Retina (tissue), 1 donor: Measurements from ENCODE around the gene TPI1.
A peak's percentile ranks its signal among the peaks of the same experiment; 100 is the strongest.

Experiments
- DNase-seq: peaks from one replicate; pipeline ENCODE4 v3.0.0-alpha.2; 2016

The TPI1 gene

DNA sequence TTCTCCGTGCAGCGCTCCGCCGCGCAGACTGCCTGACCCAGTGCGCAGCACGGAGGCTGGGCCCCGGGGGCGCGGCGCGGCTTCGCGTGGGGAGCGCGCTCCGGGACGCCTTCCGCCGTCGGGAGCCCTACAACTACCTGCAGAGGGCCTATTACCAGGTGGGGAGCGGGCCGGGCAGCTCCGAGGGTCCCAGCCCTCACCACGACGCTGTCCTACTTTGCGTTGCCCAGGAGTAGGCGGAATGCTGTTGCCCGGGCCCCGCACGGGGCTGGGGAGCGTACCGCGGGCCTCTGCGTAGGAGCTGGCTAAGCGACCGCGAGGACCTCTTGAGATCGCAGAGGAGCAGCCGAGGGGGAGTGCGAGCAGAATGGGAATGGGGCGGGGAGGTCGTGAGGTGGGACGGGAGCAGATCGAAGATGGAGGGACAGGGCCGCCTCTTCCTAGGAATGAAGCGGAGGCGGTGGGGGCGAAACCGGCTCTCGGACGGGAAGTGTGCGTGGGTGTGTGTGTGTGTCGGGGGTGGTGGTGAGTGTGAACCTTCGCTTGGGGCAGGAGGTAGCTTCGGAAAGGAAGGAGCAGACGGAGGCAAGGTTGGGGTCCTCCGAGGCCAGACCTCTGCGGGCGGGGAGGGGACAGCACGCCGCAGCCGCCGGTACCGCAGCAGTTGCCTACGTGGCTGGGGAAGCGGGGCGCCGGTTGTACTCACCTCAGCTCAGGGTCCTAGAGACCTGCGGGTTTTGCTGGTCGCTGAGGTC is 38.4 kb upstream of the TPI1 start:
- DNase-seq = peak; percentile 85

DNA sequence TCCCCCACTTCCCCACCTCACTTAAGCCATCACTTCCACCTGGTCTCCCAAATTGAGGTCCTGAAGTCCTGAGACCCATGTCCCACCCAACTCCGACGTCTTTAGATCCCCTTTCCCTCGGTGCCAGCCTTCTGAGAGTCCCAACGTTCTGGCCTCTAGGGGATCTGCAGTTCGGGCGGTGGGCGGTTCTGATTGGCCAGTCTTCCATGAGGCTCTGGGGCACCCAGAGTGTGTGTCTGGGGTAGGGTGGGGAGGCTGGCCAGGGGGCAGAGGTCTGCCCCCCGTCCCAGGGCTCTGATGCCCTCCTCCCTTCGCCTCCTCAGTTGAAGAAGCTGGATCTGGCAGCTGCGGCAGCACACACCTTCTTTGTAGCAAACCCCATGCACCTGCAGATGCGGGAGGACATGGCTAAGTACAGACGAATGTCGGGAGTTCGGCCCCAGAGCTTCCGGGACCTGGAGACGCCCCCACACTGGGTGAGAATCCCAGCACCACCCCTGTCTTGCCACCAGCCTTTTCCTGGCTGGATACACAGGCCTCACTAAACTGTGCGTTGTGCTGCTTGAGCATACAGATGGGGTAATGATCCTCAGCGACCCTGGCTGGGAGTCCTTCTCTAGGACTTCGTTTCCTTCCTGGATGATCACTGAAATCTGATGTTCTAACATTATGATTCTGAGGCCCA is 37.7 kb upstream of the TPI1 start:
- no peak for DNase-seq

DNA sequence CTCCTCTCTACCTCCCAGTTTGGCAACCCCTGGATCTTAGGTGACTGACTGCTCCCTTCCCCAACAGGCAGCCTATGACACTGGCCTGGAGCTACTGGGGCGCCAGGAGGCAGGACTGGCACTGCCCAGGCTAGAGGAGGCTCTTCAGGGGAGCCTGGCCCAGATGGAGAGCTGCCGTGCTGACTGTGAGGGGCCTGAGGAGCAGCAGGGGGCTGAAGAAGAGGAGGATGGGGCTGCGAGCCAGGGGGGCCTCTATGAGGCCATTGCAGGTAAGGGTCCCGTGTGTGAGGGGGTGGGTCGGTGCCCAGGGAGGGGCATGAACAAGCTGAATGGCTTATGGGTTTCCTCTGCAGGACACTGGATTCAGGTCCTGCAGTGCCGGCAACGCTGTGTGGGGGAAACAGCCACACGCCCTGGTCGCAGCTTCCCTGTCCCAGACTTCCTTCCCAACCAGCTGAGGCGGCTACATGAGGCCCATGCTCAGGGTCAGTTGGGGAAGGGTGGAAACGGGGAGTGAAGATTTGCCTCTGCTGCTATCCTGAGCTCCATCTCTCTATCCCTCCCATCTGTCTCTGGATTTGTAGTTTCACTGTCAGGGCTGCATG is 36.9 kb upstream of the TPI1 start:
- no peak for DNase-seq

DNA sequence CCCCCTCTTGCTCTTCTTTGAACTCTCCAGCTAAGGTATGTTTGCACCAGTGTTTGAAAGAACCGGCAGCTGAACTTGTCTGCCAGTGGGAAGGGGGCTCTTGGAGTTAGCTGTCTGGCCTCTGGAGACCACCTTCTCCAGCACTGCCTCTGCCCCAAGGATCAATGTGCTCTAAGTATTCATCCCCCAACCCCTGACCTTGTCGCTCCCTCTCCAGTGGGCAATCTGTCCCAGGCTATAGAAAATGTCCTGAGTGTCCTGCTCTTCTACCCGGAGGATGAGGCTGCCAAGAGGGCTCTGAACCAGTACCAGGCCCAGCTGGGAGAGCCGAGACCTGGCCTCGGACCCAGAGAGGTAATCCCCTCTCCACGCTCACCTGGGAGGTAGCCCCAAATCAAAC is 36.3 kb upstream of the TPI1 start:
- DNase-seq = no peak

DNA sequence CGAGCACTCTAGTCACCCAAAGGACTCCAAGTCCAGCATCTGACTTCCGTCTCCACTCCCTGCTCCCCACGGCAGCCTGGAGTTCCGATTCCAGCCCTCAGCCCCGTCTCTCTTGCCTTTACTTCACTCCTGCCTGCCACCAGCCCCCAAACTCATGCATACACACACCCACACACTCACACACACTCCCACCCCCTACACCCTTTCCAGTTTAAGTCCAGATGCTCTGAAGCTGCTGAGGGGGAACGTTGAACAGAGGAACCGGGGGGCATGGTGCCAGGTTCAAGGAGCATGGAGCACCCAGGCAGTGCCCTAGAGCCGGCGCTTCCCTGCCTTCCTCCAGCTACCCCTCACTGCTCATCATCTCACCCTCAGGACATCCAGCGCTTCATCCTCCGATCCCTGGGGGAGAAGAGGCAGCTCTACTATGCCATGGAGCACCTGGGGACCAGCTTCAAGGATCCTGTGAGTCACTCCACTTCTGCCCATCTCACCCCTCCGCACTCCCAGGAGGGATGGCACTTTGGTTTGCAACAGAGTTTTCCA is 35.8 kb upstream of the TPI1 start:
- DNase-seq = no peak

DNA sequence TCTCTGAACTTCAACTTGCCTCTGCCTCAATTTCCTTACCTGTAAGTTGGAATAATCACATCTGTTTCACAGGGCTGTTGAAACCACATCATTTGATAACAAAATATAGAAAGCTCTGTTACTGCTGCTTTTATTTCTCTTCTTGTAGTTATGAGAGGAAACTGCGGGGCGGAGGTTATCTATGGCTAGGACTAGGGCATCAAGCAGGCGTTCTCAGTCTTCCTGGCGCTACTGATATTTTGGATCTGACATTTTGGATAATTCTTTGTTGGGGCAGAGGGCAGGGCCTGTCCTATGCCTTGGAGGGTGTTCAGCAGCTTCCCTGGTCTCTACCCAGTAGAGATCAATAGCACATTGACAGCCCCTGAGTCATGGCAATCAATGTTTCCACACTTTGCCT is 35.2 kb upstream of the TPI1 start:
- DNase-seq = no peak

DNA sequence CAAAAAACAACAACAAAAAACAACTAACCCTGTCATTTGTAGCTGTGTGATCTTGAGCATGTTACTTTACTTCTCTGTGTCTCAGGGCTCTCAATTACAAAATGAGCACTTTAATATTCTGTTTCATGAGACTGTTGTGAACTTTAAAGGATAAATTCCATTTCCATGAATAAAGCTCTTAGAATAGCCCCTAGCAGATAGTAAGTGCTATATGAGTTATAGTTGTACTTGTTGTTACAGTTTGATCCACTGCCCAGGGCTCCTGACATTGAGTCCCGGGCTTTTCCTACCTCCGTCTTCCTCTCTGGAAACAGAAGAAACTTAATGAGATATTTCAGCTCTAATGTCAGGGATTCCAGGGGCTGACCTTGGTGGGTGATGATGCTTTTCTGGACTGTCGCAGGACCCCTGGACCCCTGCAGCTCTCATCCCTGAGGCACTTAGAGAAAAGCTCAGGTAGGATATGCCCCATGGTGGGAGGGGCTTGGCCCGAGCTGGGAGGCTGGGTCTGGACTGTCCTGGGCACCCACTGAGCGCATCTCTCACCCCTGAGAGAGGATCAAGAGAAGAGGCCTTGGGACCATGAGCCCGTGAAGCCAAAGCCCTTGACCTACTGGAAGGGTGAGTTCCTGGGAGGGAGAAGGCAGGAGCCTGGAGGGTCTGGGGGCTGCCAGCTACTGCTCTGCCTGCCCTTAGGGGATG is 34.0 kb upstream of the TPI1 start:
- DNase-seq = no peak

DNA sequence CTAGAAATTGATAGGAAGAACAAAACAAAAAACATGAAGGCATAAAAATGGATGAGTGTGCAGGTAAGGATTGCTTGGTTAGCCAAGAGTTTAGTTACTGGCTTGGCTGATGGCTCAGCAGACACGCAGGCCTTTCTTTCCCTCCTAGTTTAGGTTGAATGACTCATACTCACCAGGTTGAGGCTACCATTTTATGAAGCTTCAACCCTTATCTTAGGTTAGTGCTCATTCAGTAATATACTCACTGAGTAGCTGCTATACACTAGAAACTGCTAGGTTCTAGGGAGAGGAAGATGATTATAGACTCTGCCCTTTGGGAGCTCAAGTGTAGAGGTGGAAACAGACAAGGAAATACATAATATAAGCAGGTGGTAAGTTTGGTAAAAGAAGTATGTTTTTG is 33.1 kb upstream of the TPI1 start:
- no peak for DNase-seq

DNA sequence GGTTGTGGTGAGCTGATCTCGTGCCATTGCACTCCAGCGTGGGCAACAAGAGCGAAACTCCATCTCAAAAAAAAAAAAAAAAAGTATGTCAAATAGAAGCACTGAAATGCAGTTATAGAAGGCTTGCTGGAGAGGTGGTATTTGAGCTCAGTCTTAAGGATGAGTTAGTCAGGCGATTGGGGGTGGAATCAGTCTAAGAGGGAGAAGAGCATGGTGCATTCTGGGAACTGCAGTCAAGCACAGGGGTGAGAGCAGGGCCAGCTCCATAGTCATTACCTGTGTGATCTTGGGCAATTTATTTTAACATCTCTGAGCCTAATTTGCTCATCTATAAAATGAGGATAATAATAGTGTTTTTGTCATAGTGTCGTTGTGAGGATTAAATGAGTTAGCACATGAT is 32.5 kb upstream of the TPI1 start:
- no peak for DNase-seq

DNA sequence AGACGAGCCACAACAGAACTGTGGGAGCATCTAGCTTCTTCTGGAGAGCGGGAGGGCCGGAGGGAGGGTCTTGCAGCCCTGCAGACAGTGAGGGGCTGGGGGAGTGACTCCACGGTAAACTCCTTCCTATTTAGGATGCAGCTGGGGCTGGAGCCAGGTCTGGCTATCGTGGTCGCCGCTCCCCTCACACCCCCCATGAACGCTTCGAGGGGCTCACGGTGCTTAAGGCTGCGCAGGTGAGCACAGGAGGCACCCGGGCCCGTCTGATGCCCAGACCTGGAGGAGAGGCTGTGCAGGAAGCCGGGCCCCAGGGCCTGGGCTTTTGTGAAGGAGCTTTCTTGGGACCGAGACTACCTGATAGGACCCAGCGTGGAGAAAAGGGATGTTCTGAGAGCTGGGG is 30.5 kb upstream of the TPI1 start:
- DNase-seq = no peak

DNA sequence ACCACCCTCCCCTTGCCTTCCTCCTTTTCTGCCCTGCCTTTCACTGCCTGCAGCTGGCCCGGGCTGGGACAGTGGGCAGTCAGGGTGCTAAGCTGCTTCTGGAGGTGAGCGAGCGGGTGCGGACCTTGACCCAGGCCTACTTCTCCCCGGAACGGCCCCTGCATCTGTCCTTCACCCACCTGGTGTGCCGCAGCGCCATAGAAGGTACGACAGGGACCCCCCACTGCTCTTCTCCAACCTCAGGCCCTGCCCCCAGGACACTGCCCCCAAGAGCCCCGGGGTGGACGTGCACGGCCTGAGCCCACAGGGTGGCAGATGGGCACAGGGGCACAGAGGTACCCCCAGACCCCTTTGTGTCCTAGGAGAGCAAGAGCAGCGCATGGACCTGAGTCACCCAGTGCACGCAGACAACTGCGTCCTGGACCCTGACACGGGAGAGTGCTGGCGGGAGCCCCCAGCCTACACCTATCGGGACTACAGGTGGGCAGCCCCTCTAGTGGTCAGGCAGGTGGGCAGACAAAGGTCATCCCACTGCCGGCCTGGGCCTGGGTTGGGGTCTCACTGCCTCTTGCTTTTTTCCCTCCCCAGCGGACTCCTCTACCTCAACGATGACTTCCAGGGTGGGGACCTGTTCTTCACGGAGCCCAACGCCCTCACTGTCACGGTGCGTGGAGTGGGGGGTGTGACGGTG is 29.8 kb upstream of the TPI1 start:
- DNase-seq = no peak

DNA sequence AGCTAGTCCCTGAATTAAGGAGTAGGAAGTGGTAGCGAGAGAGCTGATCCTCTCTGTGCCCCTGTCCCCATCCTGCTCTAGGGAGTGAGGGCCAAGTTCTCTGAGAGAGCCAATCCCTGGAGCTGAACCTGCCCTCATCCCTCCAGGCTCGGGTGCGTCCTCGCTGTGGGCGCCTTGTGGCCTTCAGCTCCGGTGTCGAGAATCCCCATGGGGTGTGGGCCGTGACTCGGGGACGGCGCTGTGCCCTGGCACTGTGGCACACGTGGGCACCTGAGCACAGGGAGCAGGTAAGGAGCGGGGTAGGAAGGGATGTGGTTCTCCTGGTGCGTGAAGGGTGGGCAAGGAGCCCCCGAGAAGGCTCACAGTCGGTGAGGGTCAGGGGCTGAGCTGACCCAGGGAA is 28.5 kb upstream of the TPI1 start:
- DNase-seq = no peak

DNA sequence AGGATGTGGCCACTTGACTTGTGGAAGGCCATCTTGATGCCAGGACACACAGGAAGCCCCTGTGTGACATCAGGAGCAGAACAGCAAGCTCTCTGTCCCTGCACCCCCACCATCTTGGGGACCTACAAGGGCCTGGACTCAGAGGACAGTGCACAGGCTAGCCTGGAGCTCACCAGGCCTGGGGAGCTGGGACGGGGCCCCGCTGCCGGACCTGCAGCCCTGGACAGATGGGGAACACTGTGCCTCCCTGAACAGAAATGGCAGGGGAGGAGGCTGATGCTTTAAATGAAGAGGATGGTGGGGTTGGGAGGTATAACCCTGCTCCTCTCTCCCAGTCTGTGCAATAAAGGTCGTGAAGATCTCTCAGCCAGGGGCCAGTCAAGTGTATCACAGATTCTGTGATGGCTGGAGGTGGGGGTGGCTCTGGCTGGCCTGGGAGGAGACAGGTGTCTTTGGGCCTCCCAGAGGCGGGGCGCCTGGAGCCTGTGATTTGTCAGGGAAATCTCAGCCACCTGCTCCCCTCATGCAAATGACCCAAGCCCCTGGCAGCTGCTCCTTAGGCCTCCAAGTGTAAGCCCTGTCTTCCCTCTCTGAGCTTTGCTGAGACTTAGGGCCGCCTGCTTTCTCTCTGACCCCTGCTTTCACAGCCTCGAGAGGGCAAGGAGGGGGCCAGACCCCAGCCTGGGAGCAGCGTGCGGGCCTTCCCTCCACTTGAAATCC is 27.7 kb upstream of the TPI1 start:
- DNase-seq = peak; percentile 73

DNA sequence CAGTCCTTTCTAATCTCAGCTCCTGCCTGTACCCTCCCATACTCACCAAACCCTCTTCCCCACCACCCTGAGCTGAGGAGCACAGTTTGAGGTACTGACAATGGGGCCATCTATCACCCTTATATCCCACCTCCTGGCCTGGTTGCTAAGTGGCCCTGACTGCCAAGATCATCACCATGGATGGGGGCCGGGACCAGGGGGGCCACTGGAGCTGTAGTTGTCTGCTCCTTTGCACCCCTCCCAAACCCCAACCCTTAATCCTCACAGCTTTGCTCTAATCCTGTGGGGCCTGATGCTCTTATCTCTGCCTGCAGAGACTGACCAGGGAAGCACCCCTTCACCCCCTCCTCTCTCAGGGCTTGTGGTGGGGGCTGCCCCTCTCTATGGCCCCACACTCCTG is 27.0 kb upstream of the TPI1 start:
- no peak for DNase-seq

DNA sequence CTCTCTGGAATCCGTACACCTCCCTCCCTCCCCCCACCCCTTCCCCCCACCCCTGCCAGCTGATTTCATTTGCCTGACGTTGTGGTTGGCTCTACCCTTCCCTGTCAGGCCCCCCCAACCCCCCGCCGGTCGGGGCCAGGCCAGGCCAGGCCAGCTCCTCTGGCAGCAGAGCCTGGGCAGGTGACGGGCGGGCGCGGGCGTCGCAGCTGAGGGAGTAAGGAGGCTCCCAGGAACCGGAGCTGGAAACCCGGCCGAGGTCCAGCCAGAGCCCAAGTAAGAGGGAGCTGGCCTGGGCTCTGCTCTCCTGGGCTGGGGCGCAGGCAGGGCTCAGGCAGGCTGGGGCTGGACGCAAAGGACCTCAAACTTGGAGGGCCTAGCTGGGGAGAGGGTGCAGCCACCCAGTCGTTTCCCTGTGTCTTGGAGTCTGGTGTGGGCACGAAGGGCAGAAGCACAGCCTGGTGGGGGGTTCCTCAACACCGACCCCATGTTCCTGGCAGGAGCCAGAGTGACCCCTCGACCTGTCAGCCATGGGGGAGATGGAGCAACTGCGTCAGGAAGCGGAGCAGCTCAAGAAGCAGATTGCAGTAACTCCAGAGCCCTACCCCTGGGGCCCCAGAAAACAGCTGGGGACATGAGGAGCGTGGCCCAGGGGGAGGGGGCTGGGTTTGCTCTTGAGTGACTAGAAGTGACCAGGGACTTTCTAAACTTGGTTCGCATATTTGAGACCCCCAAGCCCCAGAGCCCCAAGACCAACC is 26.4 kb upstream of the TPI1 start, which contains the start of gene GNB3:
Gene GNB3 (plus strand): TSS at position 165 of the 755 bp plus-strand sequence. CDS start 363 bp downstream, at position 528.
- peak; percentile 44 for DNase-seq

DNA sequence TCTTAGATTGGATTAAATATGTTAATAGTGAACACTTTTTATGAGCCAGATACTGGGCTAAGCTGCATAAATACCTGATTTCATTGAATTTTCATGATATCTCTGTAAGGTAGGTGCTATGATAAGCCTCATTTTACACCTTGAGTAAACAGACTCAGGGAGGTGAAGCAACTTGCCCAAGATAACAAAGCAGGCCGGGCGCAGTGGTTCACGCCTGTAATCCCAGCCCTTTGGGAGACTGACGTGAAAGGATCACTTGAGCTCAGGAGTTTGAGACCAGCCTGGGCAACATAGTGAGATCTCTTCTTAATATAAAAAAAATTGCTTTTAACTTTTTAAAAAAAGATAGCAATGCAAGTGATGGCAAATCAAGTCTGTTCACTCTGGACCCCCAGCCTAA is 25.3 kb upstream of the TPI1 start:
- DNase-seq = no peak

DNA sequence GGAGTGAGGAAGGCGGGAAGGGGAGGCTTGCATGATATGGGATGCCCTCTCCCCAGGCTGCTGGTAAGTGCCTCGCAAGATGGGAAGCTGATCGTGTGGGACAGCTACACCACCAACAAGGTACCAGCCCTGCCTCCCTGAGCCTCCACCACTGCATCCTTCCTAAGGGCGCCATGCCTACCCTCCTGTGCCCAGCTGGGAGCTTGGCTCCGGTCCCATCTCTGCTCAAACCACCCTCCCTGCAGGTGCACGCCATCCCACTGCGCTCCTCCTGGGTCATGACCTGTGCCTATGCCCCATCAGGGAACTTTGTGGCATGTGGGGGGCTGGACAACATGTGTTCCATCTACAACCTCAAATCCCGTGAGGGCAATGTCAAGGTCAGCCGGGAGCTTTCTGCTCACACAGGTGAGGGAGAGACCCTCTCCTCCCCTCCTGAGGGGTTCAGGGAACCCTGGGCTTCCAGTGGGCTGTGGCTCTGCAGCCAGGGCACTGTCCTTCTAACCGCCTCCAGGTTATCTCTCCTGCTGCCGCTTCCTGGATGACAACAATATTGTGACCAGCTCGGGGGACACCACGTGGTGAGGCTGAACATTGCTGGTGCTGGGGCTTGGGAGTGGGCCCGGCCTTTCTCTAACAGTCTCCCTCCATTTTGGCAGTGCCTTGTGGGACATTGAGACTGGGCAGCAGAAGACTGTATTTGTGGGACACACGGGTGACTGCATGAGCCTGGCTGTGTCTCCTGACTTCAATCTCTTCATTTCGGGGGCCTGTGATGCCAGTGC is 24.0 kb upstream of the TPI1 start:
- no peak for DNase-seq

DNA sequence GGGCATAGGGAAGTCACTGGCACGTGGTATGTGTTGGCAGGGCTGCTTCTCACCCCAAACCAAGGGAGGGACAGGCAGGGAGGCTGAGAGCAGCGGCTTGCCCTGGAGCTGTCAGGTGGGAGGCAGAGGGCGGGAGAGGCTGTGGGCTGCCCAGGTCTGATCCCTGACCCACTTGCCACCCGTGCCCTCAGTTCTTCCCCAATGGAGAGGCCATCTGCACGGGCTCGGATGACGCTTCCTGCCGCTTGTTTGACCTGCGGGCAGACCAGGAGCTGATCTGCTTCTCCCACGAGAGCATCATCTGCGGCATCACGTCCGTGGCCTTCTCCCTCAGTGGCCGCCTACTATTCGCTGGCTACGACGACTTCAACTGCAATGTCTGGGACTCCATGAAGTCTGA is 21.9 kb upstream of the TPI1 start:
- DNase-seq = no peak

DNA sequence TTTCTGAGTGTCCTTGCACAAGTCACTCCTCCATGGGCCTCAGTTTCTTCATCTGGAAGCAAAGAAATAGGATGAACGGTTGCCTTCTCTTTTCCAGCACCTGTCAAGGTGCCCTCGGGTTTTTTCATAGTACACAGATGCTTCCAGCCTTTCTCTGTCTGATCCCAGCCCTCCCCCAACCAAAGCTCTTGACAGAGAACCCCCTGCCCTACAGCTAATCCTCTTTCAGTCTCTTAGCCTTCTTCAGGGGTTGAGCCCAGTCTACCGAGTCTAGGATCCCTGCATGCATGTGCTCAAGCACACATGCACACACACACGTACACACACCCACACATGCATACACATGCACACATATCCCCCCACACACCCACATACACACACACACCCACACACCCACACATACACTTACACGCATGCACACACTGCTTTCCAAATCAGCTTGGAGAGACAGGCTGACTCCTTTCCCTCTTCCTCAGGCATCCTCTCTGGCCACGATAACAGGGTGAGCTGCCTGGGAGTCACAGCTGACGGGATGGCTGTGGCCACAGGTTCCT is 20.9 kb upstream of the TPI1 start:
- no peak for DNase-seq

DNA sequence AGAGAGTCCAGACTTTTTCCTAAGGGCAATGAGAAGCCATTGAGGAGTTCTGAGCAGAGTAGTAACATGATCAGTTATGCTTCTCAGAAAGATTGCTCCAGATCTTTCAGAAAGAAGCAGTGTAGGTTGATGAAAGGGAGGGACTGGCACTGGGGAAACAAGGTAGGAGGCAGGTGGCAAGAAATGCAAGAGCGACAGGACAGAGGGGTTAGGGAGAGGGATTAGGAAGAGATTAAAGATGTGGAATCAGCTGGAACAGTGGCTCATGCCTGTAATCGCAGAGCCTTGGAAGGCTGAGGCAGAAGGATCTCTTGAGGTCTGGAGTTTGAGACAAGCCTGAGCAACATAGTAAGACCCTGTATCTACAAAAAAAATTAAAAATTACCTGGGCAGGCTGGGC is 19.7 kb upstream of the TPI1 start:
- DNase-seq = no peak
